Right lobe of liver (tissue), 4 donors: ENCODE data around the gene SNRPA.

Source experiments
- CTCF ChIP-seq, 4 donors: fragments of 200-600 bp in 3 of 4; fragments of 450-650 bp in 1 of 4; IDR thresholded peaks; one replicate each; pipeline versions ENCODE4 v1.5.1 to v1.8.0; 2016 to 2022; ENCODE audit warnings: antibody characterized with exemption in 4 of 4, mild to moderate bottlenecking in 2 of 4
- POLR2A ChIP-seq: fragments of 450-650 bp; IDR thresholded peaks from one replicate; pipeline ENCODE4 v1.6.1; 2017; ENCODE audit warnings: antibody characterized with exemption, mild to moderate bottlenecking
- donor health status: DM: no; HTN: no; CAD: no.
- donor health status: DM: no; HTN: no; CAD: no.
- donor health status: DM: no; HTN: yes; CAD: no.

DNA sequence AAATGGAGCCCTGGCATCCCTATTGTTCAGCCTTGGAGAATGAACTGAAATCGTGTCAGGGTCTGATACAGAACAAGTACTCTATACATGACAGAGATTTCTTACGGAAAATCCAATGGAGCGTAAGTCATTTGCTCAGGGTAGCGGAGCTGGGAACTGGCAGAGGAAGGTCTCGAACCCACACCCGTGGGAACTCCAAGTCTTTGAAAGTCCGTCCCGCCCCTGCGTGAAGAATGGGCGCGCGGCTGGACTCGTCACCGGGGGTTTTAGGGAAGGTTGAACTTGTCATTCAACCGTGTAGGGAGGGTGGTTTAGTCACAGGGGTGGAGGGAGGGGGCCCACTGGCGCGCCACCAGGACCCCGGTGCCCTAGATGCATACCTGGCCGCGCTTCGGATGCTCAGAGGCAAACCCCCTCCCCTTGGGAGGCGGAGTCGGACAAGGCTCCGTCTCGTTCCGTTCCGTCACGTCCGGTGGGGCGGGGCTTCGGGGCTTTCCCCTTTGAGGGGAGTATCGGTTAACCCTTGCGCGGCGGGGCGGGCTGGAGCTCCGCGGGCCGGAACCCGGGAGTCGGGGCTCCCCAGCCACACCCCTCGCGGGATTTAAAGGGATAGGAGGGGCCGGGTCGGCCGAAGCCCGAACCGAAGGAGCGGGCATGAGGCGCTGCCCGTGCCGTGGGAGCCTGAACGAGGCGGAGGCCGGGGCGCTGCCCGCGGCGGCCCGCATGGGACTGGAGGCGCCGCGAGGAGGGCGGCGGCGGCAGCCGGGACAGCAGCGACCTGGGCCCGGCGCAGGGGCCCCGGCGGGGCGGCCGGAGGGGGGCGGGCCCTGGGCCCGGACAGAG, 34.3 kb upstream of the SNRPA start, which contains the start of the genes COQ8B and ITPKC:
- peak in 1 of 4 donors; percentile 32 for TF ChIP-seq CTCF (IDR thresholded peaks at IDR 0.05)
- TF ChIP-seq POLR2A = peak; percentile 87
